GM11168 (cell line): ENCODE measurements around the gene RNF152.

ENCODE experiments used
- in situ Hi-C: fragments of 300-500 bp; cut with MboI; formaldehyde crosslinking; loops from one replicate; pipeline ENCODE4 v1.12.0; 2022; ENCODE audit warnings: low sequenced_read_pairs; ENCODE audit not compliant: unreplicated experiment

RNF152 gene

DNA sequence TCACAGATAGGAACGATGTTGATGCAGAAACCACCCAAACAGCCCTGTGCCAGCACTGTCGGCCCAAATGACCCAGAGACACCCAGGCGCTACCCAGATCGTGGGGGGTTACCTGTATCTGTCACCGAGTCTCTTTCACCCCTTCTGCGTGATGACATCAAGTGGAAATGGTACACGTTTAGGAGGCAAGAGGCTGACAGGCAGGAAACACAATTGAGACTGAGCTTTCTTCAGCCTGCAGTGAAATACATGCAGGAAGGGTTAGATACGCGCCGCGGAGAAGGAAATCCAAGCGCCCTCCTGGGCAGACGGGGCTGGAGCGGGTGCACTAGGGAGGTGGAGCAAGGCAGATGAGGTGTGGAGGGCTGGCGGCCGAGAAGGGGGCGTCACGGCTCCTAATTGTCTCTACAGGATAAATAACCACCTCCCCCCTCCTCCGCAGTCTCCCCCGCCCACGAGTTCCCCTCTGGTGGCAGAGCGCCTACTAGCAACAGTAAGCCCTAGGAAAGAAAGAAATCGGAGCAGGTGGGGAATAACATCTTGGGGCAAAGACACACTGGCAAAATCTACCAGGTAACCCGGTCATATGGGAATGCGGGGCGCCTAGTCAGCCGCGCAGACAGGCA lies at the start of gene RNF152:
RNF152 (minus strand) TSS at position 325 of the 626 bp plus-strand sequence. CDS start 76,544 bp downstream, outside the sequence.
- in situ Hi-C loops: no loop called here

- in situ Hi-C loops: no loop called here
These were observed 49.2 kb upstream of the RNF152 start for GRCh38 chr18:61941948-61942471.

DNA sequence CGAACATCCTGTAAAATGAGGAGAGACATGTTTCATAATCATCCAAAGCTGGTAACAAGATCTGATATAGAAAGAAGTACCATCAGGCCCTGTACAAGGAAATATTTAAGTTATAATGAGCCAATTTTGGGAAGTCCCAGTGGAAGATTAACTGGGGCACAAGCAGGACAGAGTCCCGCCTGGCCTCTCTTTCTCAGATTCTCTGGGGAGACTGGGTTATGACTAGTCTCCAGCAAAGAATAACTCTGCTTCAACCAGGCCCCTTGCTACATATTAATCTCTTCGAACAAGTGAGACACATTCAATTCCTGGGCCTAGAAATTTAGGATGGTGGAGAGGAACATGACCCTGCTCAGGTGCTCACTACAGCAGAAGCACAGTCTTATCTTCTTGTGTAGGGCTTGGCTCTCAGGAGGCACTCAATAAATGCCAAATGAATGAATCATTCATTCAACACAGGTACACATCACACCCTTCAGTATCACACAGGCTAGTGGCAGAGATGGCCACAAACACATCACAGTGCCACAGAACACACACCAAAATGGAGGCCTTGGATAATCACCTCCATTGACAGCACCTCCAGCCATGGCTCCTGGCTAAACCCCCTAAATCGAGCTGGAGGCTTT lies 46.4 kb upstream of the RNF152 start:
- in situ Hi-C loops: no loop called here

DNA sequence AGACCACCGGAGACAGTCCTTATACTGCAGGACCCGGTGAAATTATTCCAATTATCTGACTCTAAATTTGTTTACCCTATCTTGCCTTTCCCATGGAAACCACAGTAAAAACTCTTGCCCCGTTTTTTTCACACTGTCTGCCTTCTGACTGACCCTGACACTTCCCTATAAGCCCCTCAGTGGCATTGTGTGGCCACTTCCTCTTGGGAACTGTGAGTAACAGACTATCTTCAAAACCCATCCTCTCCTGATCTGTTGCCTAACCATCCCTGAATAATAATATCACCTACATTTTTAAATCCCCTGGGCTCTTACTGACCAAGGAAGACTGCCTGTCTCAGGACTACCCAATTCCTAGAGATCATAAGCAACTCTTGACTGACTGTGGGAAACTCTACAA lies 42.6 kb upstream of the RNF152 start:
- in situ Hi-C loops: no loop called here

DNA sequence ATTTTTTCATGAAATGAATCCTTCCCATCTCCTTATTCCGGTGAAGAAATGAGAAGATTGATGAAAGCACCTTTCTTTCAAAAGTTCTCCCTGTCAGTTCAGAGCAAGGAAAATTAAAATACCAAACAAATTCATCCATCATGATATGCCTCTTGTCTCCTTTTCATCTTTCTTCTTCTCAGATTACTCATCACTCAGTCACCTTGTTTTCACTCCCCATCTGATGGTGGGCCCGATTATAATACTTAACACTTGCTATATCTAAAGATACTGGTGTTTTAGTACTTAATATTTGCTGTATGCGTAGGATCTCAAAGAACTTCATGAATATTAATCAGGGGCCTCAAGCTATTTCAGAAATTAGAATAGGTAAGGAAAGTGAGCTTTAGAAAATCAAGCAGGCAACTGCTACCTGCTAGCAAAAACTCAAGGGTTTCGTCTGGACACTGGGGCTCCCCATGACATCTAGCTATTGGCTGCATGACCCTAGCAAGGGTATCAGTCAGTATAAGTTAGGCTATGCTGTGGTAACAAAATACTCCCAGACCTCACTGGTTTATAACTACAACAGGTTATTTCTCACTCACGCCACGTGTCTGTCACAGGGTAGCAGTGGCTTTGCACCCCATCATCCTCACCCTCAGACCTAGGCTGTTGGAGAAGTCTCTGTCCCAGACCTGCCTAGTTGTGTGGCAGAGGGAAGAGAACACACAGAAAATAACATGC lies 39.0 kb upstream of the RNF152 start:
- in situ Hi-C loops: no loop called here

DNA sequence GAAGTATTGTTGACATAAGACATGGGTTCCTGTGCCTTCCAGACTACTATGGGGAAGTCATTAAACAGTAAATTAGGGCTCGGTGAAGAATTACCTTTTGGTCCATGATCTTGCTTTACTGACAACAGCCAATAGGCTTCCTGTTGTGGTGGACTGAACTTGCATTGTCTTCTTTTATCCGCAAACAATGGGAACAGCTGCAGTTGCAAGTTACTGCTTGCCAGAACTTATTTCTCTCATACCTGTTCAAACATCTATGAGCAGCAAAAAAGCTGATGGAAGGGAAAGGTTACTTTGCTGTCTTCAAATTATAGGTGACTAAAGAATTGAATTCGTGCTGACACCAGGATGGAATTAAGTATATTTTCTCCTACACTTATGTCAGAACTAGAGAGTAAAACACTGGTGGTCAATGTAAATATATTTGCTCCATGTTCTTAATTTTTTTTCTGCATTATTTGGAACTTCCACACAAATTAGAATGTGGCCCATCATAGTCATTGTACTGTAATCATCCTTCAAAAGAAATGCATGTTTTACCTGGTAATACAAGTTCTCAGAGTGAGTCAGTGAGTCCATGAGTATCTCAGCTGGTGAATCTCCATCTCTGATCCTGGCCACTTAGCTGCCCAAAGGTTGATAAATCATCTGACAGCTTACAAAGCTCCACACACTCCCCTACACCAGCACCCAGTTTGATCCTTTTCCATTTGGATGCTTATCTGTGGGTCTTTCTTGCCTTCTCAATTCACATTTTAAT lies 37.3 kb upstream of the RNF152 start:
- in situ Hi-C loops: no loop called here

DNA sequence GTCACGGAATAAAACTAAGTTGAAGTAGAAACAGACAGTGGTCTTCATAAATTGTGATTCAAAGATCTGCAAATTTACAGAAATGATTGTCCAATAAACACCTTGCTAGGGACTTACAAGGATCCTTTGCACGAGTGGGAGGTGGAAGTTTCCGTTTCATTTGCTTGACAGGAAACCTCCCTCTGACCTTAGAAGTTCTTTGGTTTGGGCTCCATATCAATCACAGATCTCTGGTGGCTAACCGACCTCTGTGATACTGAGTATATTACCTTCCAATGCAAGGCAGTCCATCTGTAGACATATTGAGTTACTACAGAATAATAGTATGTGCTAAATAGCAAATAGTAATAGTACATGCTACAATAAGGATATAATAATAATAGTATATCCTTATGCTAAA lies 33.7 kb upstream of the RNF152 start:
- in situ Hi-C loops: no loop called here

DNA sequence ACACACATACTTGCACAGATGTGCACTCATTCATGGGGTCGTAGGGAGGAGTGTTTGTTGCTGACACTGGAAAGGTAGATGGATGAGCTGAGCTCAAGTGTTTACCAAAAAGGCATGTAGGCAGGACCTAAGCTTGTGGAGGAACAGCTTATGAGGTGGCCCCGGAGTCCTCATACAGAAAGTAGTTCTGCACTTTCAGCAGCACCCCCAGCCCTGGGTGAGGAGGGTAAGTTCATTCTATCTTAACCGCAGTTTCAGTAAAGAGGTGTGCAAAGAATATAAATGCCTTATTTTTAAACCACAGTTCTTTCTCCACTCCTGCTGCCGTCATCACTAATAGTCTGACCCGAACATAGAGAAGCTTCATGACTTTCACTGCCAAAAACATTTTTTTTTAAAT lies 31.7 kb upstream of the RNF152 start:
- in situ Hi-C loops: no loop called here

DNA sequence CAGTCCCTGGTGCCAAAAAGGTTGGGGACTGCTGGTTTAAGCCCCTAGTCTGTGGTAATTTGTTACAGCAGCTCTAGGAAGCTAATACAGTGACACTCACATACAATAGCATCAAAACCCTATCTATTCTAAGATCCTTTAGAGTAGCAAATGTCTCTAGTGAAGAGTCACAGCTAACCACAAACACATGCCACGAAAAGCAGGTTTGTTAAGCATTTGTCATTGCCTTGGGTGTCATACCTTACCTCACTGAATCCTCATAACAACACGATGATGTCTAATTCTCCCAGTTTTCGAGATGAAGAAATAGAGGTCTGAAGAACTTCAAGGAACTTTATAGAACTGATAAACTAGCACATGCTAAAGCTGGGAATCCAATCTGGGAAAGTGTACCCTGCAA lies 29.6 kb upstream of the RNF152 start:
- in situ Hi-C loops: no loop called here

- in situ Hi-C loops: no loop called here
These were observed 28.9 kb upstream of the RNF152 start for GRCh38 chr18:61921621-61922235.

GRCh38 chr18:61917818-61918217 lies 25.0 kb upstream of the RNF152 start:
- in situ Hi-C loops: no loop called here

GRCh38 chr18:61912476-61912875 lies 19.7 kb upstream of the RNF152 start:
- in situ Hi-C loops: no loop called here

GRCh38 chr18:61910101-61910500 lies 17.3 kb upstream of the RNF152 start:
- in situ Hi-C loops: no loop called here

- in situ Hi-C loops: loop anchor here (10.0 kb wide), 1 partner anchor 274 kb away; no protein-coding TSS in a partner anchor
These were observed 15.9 kb upstream of the RNF152 start for GRCh38 chr18:61908661-61909060.

DNA sequence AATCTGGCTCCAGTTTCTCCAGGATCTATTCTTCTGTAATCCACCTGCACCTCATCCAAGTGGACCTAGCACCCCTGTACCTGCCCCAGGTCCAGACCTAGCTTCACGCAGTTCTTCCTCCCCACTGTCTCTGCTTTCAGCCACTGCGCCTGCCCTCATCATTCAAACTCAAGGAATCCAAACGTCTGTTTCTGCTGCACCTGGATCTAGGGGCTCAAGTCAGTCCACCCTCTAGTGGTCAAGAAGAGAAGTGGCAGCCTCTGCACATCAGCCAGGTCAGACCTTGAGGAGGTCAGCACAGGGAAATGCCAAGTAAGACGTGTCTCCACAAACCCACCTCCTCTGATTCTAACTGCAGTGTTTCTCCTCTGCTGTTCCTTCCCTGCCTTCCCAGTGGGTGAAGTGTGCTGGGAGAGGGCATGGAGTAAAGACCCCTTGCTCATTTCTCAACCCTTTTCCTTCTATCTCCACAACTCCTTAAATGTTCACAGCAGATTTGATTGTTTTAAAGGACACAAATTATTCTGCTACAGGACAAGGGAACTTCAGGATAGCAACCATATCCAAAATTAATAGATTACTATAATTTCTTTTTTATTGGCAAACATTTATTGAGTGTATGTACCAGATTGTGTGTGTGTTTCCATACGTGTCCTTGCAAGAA lies 8.6 kb upstream of the RNF152 start:
- in situ Hi-C loops: loop anchor here (10.0 kb wide), 1 partner anchor 267 kb away; no protein-coding TSS in a partner anchor

- in situ Hi-C loops: loop anchor here (10.0 kb wide), 1 partner anchor 266 kb away; no protein-coding TSS in a partner anchor
These were observed 7.9 kb upstream of the RNF152 start for GRCh38 chr18:61900504-61901281.

DNA sequence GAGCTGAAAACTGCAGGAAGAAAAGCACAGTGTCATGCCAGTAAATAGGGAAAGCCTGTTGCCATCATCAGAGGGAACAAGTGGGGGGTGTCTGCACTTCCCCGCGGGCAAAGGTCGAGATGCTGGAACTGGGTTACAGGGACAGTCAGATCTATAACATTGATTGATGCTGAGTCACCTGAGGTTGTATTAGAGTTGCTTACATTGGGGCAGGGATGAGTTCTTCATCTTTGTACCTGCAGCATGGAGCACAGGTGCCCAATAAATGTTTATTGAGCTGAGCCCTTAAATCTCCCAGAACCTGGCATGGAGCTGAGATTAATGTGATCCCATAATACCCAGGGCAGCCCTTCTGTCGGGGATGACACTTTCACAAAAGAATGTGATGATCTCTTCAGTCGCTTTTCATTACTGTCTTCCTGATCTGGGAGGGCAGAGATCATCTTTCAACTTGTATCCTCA lies 5.9 kb upstream of the RNF152 start:
- in situ Hi-C loops: no loop called here

- in situ Hi-C loops: no loop called here
These were observed 4.0 kb upstream of the RNF152 start for GRCh38 chr18:61896757-61897156.

DNA sequence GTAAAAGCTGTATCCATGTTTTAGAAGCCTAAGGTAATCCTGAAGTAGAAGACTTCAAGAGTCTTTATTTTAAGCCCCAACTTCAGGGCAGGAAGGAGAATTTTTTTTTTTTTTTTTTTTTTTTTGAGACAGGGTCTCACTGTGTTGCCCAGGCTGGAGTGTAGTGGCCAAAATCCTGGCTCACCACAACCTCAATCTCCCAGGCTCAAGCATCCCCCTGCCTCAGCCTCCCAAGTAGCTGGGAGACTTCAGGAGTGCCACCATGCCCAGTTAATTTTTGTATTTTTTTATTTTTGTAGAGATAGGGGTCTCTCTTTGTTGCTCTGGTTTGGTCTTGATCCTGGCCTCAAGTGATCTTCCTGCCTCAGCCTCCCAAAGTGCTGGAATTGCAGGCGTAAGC lies 3.3 kb upstream of the RNF152 start:
- in situ Hi-C loops: no loop called here
